GM12878 (cell line): Measurements from ENCODE around the gene LCP1. TPM values are rescaled to one million over a fixed set of nuclear protein-coding genes. Genes with fewer than 3 reads are reported as not detected.

Experiments
- CHD1 ChIP-seq: IDR thresholded peaks from 2 replicates; pipeline ENCODE4 v1.6.1; 2012; ENCODE audit warnings: low read depth, low read length, improper control_type of control experiment
- ELK1 ChIP-seq: IDR thresholded peaks from 2 replicates; pipeline ENCODE4 v1.6.1; 2012; ENCODE audit warnings: low read depth, low read length, improper control_type of control experiment
- IKZF2 ChIP-seq, 2 experiments: fragments of 450-650 bp; IDR thresholded peaks; 2 replicates each; pipeline ENCODE4 v1.6.1; 2017; ENCODE audit warnings: mild to moderate bottlenecking in 2 of 2, moderate library complexity in 2 of 2
- KDM1A ChIP-seq: fragments of 200-600 bp; sonication (generic); IDR thresholded peaks from 2 replicates; pipeline ENCODE4 v1.6.1; 2016; ENCODE audit warnings: borderline replicate concordance
- MYB ChIP-seq: fragments of 150-350 bp; IDR thresholded peaks from 2 replicates; pipeline ENCODE4 v1.6.1; 2014; ENCODE audit warnings: mild to moderate bottlenecking, low read depth, low read length, borderline replicate concordance
- POU2F2 ChIP-seq: IDR thresholded peaks from 3 replicates; pipeline ENCODE4 v1.6.1; 2011; ENCODE audit warnings: low read depth, mild to moderate bottlenecking, low read length, borderline replicate concordance
- REST ChIP-seq: IDR thresholded peaks from 2 replicates; pipeline ENCODE4 v1.6.1; 2012; ENCODE audit warnings: mild to moderate bottlenecking, low read depth, low read length
- RFX5 ChIP-seq: IDR thresholded peaks from 2 replicates; pipeline ENCODE4 v1.6.1; 2011; ENCODE audit warnings: low read depth, low read length, improper control_type of control experiment
- SP1 ChIP-seq: IDR thresholded peaks from one replicate; pipeline ENCODE4 v1.6.1; 2011; ENCODE audit warnings: low read depth, low read length
- SPI1 ChIP-seq: IDR thresholded peaks from 2 replicates; pipeline ENCODE4 v1.6.1; 2011; ENCODE audit warnings: low read depth, mild to moderate bottlenecking, low read length, moderate library complexity, borderline replicate concordance; ENCODE audit not compliant: insufficient read depth
- TBL1XR1 ChIP-seq: IDR thresholded peaks from 2 replicates; pipeline ENCODE4 v1.6.1; 2012; ENCODE audit warnings: low read depth, low read length, improper control_type of control experiment
- YY1 ChIP-seq: IDR thresholded peaks from 2 replicates; pipeline ENCODE4 v1.6.1; 2011; ENCODE audit warnings: low read depth, mild to moderate bottlenecking, low read length
- polyA plus RNA-seq, 11 experiments: library from polyadenylated mRNA; depleted of rRNA in 4 of 11; unstranded in 6 of 11; stranded (reverse) in 5 of 11; fragments of >200 nt; fragmentation: Nextera tagmentation in 4 of 11; fragmentation: Illumina TruSeq in 1 of 11; extraction: Ambion mirVana in 4 of 11; extraction: Trizol in 1 of 11; gene quantifications; 1 replicate in 1 of 11; 2 replicates in 10 of 11; pipeline versions ENCODE4 v1.2.1 to v1.2.3, GENCODE V29; 2011 to 2016; ENCODE audit warnings: inconsistent platforms in 2 of 11, missing spikeins in 2 of 11, low read depth in 1 of 11
- total RNA-seq, 4 experiments: library from RNA; depleted of rRNA in 3 of 4; stranded (reverse); fragments of >200 nt in 3 of 4; fragmentation: Illumina TruSeq in 1 of 4; extraction: Trizol in 1 of 4; gene quantifications; 2 replicates each; pipeline versions ENCODE4 v1.2.1 to v1.2.3, GENCODE V29; 2013 to 2021
- TF ChIP-seq, protein P1 (sequence below): fragments of 450-650 bp; IDR thresholded peaks from 2 replicates; pipeline ENCODE4 v1.6.1; 2018; ENCODE audit warnings: borderline replicate concordance, mild to moderate bottlenecking; ENCODE audit not compliant: partially characterized antibody
- TF ChIP-seq, protein P2 (sequence below), 3 experiments: IDR thresholded peaks in 2 of 3; conservative IDR thresholded peaks in 1 of 3; 2 replicates each; pipeline ENCODE4 v1.5.1; 2011; ENCODE audit warnings: low read depth in 3 of 3, low read length in 3 of 3, mild to moderate bottlenecking in 3 of 3, control low read depth in 2 of 3, moderate library complexity in 2 of 3, inconsistent platforms in 1 of 3, mixed read lengths in 1 of 3; ENCODE audit not compliant: control insufficient read depth in 2 of 3, insufficient read depth in 1 of 3; ENCODE audit errors: extremely low read depth in 1 of 3
- TF ChIP-seq, protein P3 (sequence below): IDR thresholded peaks from 2 replicates; pipeline ENCODE4 v1.6.1; 2012; ENCODE audit warnings: low read depth, low read length, improper control_type of control experiment

Gene LCP1
- total and polyA plus RNA-seq, 10 of the 15 experiments (the other 5 are each of a cell fraction or from before 2014, with no cell fraction given): 775 to 2,201 (median 1,556) TPM

DNA sequence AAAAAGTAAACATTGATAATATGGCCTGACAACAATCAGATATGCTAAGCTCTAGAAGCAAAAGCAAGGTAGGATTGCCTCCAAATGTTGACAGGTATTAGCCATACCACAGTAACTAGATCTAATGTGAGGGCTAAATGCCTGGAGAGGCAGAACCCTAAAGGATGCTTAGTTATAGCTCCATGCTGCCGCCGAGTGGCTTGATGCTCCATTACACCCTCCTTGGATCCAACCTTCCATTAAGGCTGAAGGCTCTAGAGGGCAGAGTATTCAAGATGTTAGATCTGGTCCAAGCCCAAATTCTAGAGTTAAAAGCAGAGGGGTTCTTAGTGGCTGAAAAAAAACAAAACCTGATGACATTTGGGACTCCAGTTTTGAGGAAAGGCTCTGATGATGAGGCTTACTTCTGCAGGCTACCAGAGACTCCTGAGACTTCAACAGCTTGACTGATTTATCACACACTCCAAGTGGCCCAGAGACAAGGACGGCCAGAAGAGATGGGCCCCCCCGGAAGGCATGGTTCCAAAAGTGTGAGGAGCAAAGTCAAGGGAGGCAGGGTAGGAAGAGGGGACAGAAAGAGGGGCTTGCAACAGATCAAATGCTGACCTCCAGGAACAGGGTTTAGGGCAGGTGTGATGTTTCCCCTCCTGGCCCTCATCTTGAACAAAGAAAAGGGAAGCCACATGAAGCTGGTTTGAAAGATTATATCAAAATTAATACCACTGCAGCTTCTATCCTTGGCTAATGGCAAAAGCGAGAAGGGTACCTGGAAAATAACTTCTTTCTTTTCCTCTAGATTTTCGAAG is 55.2 kb downstream of the LCP1 start (continued):
- TF ChIP-seq, protein P1, sequence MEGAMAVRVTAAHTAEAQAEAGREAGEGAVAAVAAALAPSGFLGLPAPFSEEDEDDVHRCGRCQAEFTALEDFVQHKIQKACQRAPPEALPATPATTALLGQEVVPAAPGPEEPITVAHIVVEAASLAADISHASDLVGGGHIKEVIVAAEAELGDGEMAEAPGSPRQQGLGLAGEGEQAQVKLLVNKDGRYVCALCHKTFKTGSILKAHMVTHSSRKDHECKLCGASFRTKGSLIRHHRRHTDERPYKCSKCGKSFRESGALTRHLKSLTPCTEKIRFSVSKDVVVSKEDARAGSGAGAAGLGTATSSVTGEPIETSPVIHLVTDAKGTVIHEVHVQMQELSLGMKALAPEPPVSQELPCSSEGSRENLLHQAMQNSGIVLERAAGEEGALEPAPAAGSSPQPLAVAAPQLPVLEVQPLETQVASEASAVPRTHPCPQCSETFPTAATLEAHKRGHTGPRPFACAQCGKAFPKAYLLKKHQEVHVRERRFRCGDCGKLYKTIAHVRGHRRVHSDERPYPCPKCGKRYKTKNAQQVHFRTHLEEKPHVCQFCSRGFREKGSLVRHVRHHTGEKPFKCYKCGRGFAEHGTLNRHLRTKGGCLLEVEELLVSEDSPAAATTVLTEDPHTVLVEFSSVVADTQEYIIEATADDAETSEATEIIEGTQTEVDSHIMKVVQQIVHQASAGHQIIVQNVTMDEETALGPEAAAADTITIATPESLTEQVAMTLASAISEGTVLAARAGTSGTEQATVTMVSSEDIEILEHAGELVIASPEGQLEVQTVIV: no peak
- TF ChIP-seq CHD1 (no peak), REST (no peak), MYB (no peak), SP1 (no peak), IKZF2 (IDR thresholded peaks at IDR 0.05) (no peak), YY1 (peak; percentile 71), POU2F2 (no peak), SPI1 (no peak), TBL1XR1 (no peak), RFX5 (no peak), KDM1A (no peak), ELK1 (no peak)
- TF ChIP-seq, protein P2, sequence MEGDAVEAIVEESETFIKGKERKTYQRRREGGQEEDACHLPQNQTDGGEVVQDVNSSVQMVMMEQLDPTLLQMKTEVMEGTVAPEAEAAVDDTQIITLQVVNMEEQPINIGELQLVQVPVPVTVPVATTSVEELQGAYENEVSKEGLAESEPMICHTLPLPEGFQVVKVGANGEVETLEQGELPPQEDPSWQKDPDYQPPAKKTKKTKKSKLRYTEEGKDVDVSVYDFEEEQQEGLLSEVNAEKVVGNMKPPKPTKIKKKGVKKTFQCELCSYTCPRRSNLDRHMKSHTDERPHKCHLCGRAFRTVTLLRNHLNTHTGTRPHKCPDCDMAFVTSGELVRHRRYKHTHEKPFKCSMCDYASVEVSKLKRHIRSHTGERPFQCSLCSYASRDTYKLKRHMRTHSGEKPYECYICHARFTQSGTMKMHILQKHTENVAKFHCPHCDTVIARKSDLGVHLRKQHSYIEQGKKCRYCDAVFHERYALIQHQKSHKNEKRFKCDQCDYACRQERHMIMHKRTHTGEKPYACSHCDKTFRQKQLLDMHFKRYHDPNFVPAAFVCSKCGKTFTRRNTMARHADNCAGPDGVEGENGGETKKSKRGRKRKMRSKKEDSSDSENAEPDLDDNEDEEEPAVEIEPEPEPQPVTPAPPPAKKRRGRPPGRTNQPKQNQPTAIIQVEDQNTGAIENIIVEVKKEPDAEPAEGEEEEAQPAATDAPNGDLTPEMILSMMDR (IDR thresholded peaks at IDR 0.05 in 2 of 3, conservative IDR thresholded peaks at IDR 0.05 in 1 of 3; ENCODE audit: control insufficient read depth in 2 of 3, extremely low read depth in 1 of 3, insufficient read depth in 1 of 3, low read depth in 3 of 3, low read length in 3 of 3): peak; percentile 92 to 98 (median 92); a peak in 5 of 6 replicates
- TF ChIP-seq, protein P3, sequence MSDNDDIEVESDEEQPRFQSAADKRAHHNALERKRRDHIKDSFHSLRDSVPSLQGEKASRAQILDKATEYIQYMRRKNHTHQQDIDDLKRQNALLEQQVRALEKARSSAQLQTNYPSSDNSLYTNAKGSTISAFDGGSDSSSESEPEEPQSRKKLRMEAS: no peak
